ENCODE data around the gene SGCE.

The SGCE gene

DNA sequence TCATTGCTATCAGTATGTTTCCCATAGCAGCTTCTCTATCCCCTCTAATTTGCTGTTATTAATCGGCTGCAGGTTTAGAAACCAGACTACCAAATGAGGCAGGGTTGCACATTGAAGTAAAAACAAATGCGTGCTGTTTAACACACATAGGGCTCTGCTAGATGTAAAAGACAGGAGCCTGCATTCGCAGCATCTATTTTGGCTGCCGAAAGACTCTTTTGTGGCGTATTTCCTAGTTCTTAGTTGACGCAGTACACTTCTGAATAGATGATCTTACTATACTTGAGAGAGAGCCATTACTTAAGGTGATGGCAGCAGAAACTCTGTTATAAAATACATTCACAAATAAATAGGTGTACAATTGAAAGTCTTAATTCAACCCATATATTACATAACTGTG is 21.4 kb downstream of the SGCE start:
- Histone ChIP-seq H3K79me2 (ENCODE audit: insufficient read depth, low read length) (no peaks in the 10 kb centered on the region), H2AFZ (ENCODE audit: low read length) (no peak overlapping the region), H3K4me1 (ENCODE audit: insufficient read depth, low read length, poor library complexity, severe bottlenecking) (no peaks in the 10 kb centered on the region), H3K9me3 (ENCODE audit: insufficient read depth, low read depth, low read length) (no peaks in the 10 kb centered on the region), H3K9me2 (replicated peaks; ENCODE audit: low read depth, low read length) (no peaks in the 10 kb centered on the region), H3K9ac (ENCODE audit: low read depth, low read length, poor library complexity, severe bottlenecking) (no peak overlapping the region), H3K36me3 (ENCODE audit: insufficient read depth, low read length) (no peaks in the 10 kb centered on the region), H3K4me3 (ENCODE audit: low read length, poor library complexity, severe bottlenecking) (no peak overlapping the region), H3K27me3 (ENCODE audit: insufficient read depth, low read length, poor library complexity, severe bottlenecking) (no peaks in the 10 kb centered on the region), H4K20me1 (ENCODE audit: insufficient read depth, low read length, poor library complexity, severe bottlenecking) (no peaks in the 10 kb centered on the region), H3K4me2 (ENCODE audit: low read depth, low read length, poor library complexity, severe bottlenecking) (no peak overlapping the region), H3F3A (ENCODE audit: low read depth) (no peaks in the 10 kb centered on the region)
- TF ChIP-seq EZH2phosphoT487 (IDR thresholded peaks at IDR 0.05; ENCODE audit: borderline replicate concordance), result no peak
- TF ChIP-seq, protein P1, sequence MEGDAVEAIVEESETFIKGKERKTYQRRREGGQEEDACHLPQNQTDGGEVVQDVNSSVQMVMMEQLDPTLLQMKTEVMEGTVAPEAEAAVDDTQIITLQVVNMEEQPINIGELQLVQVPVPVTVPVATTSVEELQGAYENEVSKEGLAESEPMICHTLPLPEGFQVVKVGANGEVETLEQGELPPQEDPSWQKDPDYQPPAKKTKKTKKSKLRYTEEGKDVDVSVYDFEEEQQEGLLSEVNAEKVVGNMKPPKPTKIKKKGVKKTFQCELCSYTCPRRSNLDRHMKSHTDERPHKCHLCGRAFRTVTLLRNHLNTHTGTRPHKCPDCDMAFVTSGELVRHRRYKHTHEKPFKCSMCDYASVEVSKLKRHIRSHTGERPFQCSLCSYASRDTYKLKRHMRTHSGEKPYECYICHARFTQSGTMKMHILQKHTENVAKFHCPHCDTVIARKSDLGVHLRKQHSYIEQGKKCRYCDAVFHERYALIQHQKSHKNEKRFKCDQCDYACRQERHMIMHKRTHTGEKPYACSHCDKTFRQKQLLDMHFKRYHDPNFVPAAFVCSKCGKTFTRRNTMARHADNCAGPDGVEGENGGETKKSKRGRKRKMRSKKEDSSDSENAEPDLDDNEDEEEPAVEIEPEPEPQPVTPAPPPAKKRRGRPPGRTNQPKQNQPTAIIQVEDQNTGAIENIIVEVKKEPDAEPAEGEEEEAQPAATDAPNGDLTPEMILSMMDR (conservative IDR thresholded peaks at IDR 0.05; ENCODE audit: low read length), result no peak

DNA sequence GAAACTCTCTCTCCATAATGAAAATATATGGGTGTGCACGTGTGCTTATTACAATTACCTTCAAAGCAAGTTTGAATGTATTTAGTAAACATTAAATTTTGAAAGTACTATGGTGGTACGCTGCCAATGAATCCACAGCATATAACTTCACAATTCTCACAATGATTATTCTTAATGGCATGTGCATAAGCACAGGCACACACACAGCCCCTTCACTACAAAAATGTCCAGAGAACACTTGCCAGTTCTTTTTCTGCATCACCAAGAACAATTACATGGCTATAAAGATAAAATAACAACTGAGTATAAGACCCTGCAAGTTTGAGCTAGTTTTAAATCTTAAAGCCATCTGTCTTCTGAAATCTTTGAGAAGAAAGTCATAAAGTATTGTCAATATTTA is 22.2 kb downstream of the SGCE start:
- no peaks in the 10 kb centered on the region for H3K27me3 ChIP-seq (ENCODE audit: insufficient read depth, low read length, poor library complexity, severe bottlenecking)
- no peak overlapping the region for H2AFZ ChIP-seq (ENCODE audit: low read length)
- H3K4me3 ChIP-seq (ENCODE audit: low read length, poor library complexity, severe bottlenecking), result no peak overlapping the region
- no peaks in the 10 kb centered on the region for H4K20me1 ChIP-seq (ENCODE audit: insufficient read depth, low read length, poor library complexity, severe bottlenecking)
- no peaks in the 10 kb centered on the region for H3K9me3 ChIP-seq (ENCODE audit: insufficient read depth, low read depth, low read length)
- H3K36me3 ChIP-seq (ENCODE audit: insufficient read depth, low read length), result no peaks in the 10 kb centered on the region
- H3K79me2 ChIP-seq (ENCODE audit: insufficient read depth, low read length), result no peaks in the 10 kb centered on the region
- no peaks in the 10 kb centered on the region for H3K4me1 ChIP-seq (ENCODE audit: insufficient read depth, low read length, poor library complexity, severe bottlenecking)
- no peak overlapping the region for H3K9ac ChIP-seq (ENCODE audit: low read depth, low read length, poor library complexity, severe bottlenecking)
- no peaks in the 10 kb centered on the region for H3F3A ChIP-seq (ENCODE audit: low read depth)
- no peaks in the 10 kb centered on the region for H3K9me2 ChIP-seq (replicated peaks; ENCODE audit: low read depth, low read length)
- H3K4me2 ChIP-seq (ENCODE audit: low read depth, low read length, poor library complexity, severe bottlenecking), result no peak overlapping the region
- no peak for TF ChIP-seq EZH2phosphoT487 (IDR thresholded peaks at IDR 0.05; ENCODE audit: borderline replicate concordance)
- TF ChIP-seq, protein P1 (conservative IDR thresholded peaks at IDR 0.05; ENCODE audit: low read length), result no peak

DNA sequence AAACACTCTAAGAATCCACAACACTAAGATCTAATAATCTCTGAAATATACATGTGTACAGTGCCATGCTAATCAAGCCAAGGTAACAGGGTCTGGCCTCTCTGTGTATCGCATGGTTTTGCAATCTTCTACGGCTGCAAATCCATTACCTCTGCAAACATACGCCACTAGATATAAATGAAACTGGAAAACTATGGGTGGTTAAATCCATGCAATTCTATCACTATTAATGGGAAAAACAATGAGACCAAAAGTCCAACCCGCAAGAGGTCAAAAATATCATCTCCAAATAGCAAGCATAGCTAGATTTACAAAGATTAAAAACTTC is 23.0 kb downstream of the SGCE start:
- Histone ChIP-seq H3K4me3 (ENCODE audit: low read length, poor library complexity, severe bottlenecking) (no peak overlapping the region), H3K9ac (ENCODE audit: low read depth, low read length, poor library complexity, severe bottlenecking) (no peak overlapping the region), H4K20me1 (ENCODE audit: insufficient read depth, low read length, poor library complexity, severe bottlenecking) (no peaks in the 10 kb centered on the region), H3K9me3 (ENCODE audit: insufficient read depth, low read depth, low read length) (no peaks in the 10 kb centered on the region), H3K4me1 (ENCODE audit: insufficient read depth, low read length, poor library complexity, severe bottlenecking) (no peaks in the 10 kb centered on the region), H3K79me2 (ENCODE audit: insufficient read depth, low read length) (no peaks in the 10 kb centered on the region), H3K36me3 (ENCODE audit: insufficient read depth, low read length) (no peaks in the 10 kb centered on the region), H3F3A (ENCODE audit: low read depth) (no peaks in the 10 kb centered on the region), H3K4me2 (ENCODE audit: low read depth, low read length, poor library complexity, severe bottlenecking) (no peak overlapping the region), H3K27me3 (ENCODE audit: insufficient read depth, low read length, poor library complexity, severe bottlenecking) (no peaks in the 10 kb centered on the region), H3K9me2 (replicated peaks; ENCODE audit: low read depth, low read length) (no peaks in the 10 kb centered on the region), H2AFZ (ENCODE audit: low read length) (no peak overlapping the region)
- TF ChIP-seq EZH2phosphoT487 (IDR thresholded peaks at IDR 0.05; ENCODE audit: borderline replicate concordance), result no peak
- TF ChIP-seq, protein P1 (conservative IDR thresholded peaks at IDR 0.05; ENCODE audit: low read length), result no peak

Data from Loucy (cell line).